Measurements from ENCODE around the gene PPT1. TPM values are rescaled to one million over a fixed set of nuclear protein-coding genes. Genes with fewer than 3 reads are reported as not detected.

Gene PPT1
- total and polyA plus RNA-seq, 2 of the 13 experiments (the other 11 are each of a cell fraction or from before 2014, with no cell fraction given) = 129 TPM

DNA sequence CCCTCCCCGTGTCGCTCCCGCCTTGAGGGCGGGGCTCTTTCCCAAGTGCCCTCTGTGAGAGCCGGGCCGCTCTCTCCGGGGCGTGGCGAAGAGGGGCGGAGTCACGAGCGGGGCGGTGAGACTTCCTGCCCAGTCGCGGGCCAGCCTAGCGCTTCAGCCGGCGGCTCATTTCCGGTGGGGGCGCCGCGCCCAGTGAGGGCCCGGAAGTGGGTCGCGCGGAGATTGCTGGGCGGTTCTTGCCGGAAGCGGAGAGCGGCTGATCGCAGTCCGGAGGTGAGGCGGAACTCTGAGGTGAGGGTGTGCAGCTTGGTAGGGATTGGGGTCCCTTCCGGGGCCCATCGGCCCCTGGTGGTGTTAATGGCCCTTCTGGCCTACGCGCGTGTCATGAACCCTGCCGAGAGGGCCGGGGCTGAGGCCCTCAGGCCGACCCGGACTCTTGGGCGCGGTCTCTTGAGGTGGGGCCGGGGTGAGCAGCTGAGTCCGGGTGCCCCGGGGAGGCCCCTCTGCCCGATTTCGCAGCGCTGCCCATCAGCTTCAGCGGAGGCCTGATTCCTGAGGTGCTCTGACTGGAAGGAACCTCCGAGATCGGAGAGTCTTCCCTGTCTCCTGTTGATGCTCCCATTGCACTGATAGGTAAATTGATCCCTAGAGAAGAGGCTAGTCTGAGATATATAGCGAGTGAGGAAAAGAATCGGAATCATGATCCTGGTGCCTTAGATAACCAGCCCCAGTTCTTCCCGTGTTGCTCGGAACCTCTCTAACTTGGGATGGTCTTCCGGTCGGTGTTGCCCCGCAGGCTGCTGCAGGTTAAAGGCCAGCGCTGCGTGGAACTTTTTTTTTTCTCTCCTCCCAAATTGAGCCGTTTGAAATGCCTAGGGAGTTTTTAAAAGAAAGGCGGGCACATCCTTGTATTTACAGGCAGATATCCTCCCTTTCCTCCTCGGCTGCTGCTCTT, 56.3 kb downstream of the PPT1 start, which contains the start of gene CAP1 (continued):
- TF ChIP-seq, protein P1, sequence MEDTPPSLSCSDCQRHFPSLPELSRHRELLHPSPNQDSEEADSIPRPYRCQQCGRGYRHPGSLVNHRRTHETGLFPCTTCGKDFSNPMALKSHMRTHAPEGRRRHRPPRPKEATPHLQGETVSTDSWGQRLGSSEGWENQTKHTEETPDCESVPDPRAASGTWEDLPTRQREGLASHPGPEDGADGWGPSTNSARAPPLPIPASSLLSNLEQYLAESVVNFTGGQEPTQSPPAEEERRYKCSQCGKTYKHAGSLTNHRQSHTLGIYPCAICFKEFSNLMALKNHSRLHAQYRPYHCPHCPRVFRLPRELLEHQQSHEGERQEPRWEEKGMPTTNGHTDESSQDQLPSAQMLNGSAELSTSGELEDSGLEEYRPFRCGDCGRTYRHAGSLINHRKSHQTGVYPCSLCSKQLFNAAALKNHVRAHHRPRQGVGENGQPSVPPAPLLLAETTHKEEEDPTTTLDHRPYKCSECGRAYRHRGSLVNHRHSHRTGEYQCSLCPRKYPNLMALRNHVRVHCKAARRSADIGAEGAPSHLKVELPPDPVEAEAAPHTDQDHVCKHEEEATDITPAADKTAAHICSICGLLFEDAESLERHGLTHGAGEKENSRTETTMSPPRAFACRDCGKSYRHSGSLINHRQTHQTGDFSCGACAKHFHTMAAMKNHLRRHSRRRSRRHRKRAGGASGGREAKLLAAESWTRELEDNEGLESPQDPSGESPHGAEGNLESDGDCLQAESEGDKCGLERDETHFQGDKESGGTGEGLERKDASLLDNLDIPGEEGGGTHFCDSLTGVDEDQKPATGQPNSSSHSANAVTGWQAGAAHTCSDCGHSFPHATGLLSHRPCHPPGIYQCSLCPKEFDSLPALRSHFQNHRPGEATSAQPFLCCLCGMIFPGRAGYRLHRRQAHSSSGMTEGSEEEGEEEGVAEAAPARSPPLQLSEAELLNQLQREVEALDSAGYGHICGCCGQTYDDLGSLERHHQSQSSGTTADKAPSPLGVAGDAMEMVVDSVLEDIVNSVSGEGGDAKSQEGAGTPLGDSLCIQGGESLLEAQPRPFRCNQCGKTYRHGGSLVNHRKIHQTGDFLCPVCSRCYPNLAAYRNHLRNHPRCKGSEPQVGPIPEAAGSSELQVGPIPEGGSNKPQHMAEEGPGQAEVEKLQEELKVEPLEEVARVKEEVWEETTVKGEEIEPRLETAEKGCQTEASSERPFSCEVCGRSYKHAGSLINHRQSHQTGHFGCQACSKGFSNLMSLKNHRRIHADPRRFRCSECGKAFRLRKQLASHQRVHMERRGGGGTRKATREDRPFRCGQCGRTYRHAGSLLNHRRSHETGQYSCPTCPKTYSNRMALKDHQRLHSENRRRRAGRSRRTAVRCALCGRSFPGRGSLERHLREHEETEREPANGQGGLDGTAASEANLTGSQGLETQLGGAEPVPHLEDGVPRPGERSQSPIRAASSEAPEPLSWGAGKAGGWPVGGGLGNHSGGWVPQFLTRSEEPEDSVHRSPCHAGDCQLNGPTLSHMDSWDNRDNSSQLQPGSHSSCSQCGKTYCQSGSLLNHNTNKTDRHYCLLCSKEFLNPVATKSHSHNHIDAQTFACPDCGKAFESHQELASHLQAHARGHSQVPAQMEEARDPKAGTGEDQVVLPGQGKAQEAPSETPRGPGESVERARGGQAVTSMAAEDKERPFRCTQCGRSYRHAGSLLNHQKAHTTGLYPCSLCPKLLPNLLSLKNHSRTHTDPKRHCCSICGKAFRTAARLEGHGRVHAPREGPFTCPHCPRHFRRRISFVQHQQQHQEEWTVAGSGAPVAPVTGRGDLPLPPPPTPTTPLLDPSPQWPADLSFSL (CRISPR knock-in tag; IDR thresholded peaks at IDR 0.05) = no peak
- no peak for TF ChIP-seq SMYD3 (CRISPR knock-in tag; IDR thresholded peaks at IDR 0.05)
- no peak for TF ChIP-seq ZNF24 (IDR thresholded peaks at IDR 0.05)
- TF ChIP-seq ZNF768 (CRISPR knock-in tag; IDR thresholded peaks at IDR 0.05) = peak; percentile 95
- TF ChIP-seq, protein P2, sequence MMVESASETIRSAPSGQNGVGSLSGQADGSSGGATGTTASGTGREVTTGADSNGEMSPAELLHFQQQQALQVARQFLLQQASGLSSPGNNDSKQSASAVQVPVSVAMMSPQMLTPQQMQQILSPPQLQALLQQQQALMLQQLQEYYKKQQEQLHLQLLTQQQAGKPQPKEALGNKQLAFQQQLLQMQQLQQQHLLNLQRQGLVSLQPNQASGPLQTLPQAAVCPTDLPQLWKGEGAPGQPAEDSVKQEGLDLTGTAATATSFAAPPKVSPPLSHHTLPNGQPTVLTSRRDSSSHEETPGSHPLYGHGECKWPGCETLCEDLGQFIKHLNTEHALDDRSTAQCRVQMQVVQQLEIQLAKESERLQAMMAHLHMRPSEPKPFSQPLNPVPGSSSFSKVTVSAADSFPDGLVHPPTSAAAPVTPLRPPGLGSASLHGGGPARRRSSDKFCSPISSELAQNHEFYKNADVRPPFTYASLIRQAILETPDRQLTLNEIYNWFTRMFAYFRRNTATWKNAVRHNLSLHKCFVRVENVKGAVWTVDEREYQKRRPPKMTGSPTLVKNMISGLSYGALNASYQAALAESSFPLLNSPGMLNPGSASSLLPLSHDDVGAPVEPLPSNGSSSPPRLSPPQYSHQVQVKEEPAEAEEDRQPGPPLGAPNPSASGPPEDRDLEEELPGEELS (CRISPR knock-in tag; IDR thresholded peaks at IDR 0.05) = 0 out of 2 replicates have a peak, but pooled peaks have one; percentile 8
- TF ChIP-seq ZNF530 (CRISPR knock-in tag; IDR thresholded peaks at IDR 0.05; ENCODE audit: low read depth) = no peak
- TF ChIP-seq, protein P3, sequence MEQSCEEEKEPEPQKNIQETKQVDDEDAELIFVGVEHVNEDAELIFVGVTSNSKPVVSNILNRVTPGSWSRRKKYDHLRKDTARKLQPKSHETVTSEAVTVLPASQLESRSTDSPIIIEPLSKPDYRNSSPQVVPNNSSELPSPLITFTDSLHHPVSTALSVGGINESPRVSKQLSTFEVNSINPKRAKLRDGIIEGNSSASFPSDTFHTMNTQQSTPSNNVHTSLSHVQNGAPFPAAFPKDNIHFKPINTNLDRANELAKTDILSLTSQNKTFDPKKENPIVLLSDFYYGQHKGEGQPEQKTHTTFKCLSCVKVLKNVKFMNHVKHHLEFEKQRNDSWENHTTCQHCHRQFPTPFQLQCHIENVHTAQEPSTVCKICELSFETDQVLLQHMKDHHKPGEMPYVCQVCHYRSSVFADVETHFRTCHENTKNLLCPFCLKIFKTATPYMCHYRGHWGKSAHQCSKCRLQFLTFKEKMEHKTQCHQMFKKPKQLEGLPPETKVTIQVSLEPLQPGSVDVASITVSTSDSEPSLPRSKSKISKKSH (CRISPR knock-in tag; IDR thresholded peaks at IDR 0.05; ENCODE audit: borderline replicate concordance) = no peak
- TF ChIP-seq CBFB (CRISPR knock-in tag; IDR thresholded peaks at IDR 0.05) = peak; percentile 67; the same call in 1 of the 2 replicates
- TF ChIP-seq ZFY (CRISPR knock-in tag; IDR thresholded peaks at IDR 0.05) = no peak; the same call in 1 of the 2 replicates
- TF ChIP-seq SRSF4 (IDR thresholded peaks at IDR 0.05; ENCODE audit: low read depth, low read length, poor library complexity, severe bottlenecking) = no peak
- TF ChIP-seq ZNF619 (CRISPR knock-in tag; IDR thresholded peaks at IDR 0.05) = no peak
- TF ChIP-seq TBL1XR1 (IDR thresholded peaks at IDR 0.05; ENCODE audit: borderline replicate concordance, low read length, partially characterized antibody) = no peak
- no peak for TF ChIP-seq ZKSCAN1 (IDR thresholded peaks at IDR 0.05; ENCODE audit: low read length)
- TF ChIP-seq ZEB1 (IDR thresholded peaks at IDR 0.05; ENCODE audit: insufficient replicate concordance, low read depth) = no peak
- TF ChIP-seq ZNF615 (CRISPR knock-in tag; IDR thresholded peaks at IDR 0.05; ENCODE audit: borderline replicate concordance) = no peak
- no peak for TF ChIP-seq BRCA1 (CRISPR knock-in tag; IDR thresholded peaks at IDR 0.05)
- no peak for TF ChIP-seq ZBTB7A (CRISPR knock-in tag; IDR thresholded peaks at IDR 0.05)
